Measurements from ENCODE around the gene GMCL2.

- TF ChIP-seq CTCF (IDR thresholded peaks at IDR 0.05; ENCODE audit: low read depth, low read length, missing input control) (no peak), EGR1 (IDR thresholded peaks at IDR 0.05; ENCODE audit: low read depth in 2 of 2) (no peak), HNF4G (IDR thresholded peaks at IDR 0.05) (no peak), JUND (IDR thresholded peaks at IDR 0.05) (no peak), RAD21 (IDR thresholded peaks at IDR 0.05) (no peak), YY1 (IDR thresholded peaks at IDR 0.05) (no peak), SP1 (IDR thresholded peaks at IDR 0.05) (no peak)
- TF ChIP-seq, protein P1, sequence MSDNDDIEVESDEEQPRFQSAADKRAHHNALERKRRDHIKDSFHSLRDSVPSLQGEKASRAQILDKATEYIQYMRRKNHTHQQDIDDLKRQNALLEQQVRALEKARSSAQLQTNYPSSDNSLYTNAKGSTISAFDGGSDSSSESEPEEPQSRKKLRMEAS (IDR thresholded peaks at IDR 0.05), result no peak
- TF ChIP-seq, protein P2, sequence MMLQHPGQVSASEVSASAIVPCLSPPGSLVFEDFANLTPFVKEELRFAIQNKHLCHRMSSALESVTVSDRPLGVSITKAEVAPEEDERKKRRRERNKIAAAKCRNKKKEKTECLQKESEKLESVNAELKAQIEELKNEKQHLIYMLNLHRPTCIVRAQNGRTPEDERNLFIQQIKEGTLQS (IDR thresholded peaks at IDR 0.05), result no peak
- TF ChIP-seq, protein P3, sequence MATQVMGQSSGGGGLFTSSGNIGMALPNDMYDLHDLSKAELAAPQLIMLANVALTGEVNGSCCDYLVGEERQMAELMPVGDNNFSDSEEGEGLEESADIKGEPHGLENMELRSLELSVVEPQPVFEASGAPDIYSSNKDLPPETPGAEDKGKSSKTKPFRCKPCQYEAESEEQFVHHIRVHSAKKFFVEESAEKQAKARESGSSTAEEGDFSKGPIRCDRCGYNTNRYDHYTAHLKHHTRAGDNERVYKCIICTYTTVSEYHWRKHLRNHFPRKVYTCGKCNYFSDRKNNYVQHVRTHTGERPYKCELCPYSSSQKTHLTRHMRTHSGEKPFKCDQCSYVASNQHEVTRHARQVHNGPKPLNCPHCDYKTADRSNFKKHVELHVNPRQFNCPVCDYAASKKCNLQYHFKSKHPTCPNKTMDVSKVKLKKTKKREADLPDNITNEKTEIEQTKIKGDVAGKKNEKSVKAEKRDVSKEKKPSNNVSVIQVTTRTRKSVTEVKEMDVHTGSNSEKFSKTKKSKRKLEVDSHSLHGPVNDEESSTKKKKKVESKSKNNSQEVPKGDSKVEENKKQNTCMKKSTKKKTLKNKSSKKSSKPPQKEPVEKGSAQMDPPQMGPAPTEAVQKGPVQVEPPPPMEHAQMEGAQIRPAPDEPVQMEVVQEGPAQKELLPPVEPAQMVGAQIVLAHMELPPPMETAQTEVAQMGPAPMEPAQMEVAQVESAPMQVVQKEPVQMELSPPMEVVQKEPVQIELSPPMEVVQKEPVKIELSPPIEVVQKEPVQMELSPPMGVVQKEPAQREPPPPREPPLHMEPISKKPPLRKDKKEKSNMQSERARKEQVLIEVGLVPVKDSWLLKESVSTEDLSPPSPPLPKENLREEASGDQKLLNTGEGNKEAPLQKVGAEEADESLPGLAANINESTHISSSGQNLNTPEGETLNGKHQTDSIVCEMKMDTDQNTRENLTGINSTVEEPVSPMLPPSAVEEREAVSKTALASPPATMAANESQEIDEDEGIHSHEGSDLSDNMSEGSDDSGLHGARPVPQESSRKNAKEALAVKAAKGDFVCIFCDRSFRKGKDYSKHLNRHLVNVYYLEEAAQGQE (IDR thresholded peaks at IDR 0.05), result no peak
Measured at GRCh38 chr5:178214160-178214803, 27.1 kb upstream of the GMCL2 start.

Data from liver (tissue), 3 donors.